H1 (cell line): Measurements from ENCODE around the gene TMEM128. TPM values are rescaled to one million over a fixed set of nuclear protein-coding genes. Genes with fewer than 3 reads are reported as not detected.

Experiments used
- ATF2 ChIP-seq: IDR thresholded peaks from 2 replicates; pipeline ENCODE4 v1.6.1; 2012; ENCODE audit warnings: low read length, inconsistent platforms
- BRCA1 ChIP-seq: IDR thresholded peaks from 2 replicates; pipeline ENCODE4 v1.6.1; 2012; ENCODE audit warnings: low read depth, low read length, improper control_type of control experiment
- CBX5 ChIP-seq: fragments of 300-800, 300-1000 bp; sonication (generic); IDR thresholded peaks from 2 replicates; pipeline ENCODE4 v1.7.1; 2016; ENCODE audit warnings: antibody characterized with exemption, low read length, low read depth
- CHD7 ChIP-seq: fragments of 300-600 bp; sonication (generic); IDR thresholded peaks from 2 replicates; pipeline ENCODE4 v1.7.1; 2012; ENCODE audit warnings: low read length, moderate library complexity, mild to moderate bottlenecking, inconsistent platforms; ENCODE audit not compliant: insufficient replicate concordance
- CREB1 ChIP-seq: IDR thresholded peaks from 2 replicates; pipeline ENCODE4 v1.6.1; 2012; ENCODE audit warnings: inconsistent platforms
- FOSL1 ChIP-seq: IDR thresholded peaks from 2 replicates; pipeline ENCODE4 v1.6.1; 2011; ENCODE audit warnings: mild to moderate bottlenecking, low read depth, low read length, moderate library complexity; ENCODE audit not compliant: insufficient read depth
- HDAC6 ChIP-seq: IDR thresholded peaks from one replicate; pipeline ENCODE4 v1.7.1; 2012; ENCODE audit warnings: low read depth, mild to moderate bottlenecking, inconsistent platforms, low read length, moderate library complexity
- RBBP5 ChIP-seq: IDR thresholded peaks from 2 replicates; pipeline ENCODE4 v1.7.1; 2012; ENCODE audit warnings: low read depth, mild to moderate bottlenecking, inconsistent platforms, low read length, moderate library complexity, borderline replicate concordance
- polyA plus RNA-seq, 7 experiments: library from polyadenylated mRNA; depleted of rRNA in 3 of 7; stranded (reverse) in 5 of 7; unstranded in 2 of 7; fragments of >200 nt in 5 of 7; fragments of 200-250 nt in 2 of 7; gene quantifications; 1 replicate in 5 of 7; 2 replicates in 1 of 7; 4 replicates in 1 of 7; pipeline versions ENCODE4 v1.2.1 to v1.2.3, GENCODE V29; 2011 to 2013; ENCODE audit warnings: missing spikeins in 2 of 7, mixed read lengths in 2 of 7
- total RNA-seq: library from RNA; stranded (reverse); fragmentation: NEBNext Ultra II Directional; extraction: Animal tissue kit (Norgen Biotek cat#: 25700); gene quantifications from 2 replicates; pipeline ENCODE4 v1.2.1, GENCODE V29; 2021

TMEM128 gene
- total and polyA plus RNA-seq, 2 of the 8 experiments (the other 6 are each of a cell fraction or from before 2014, with no cell fraction given): 17.7 to 33.6 TPM

DNA sequence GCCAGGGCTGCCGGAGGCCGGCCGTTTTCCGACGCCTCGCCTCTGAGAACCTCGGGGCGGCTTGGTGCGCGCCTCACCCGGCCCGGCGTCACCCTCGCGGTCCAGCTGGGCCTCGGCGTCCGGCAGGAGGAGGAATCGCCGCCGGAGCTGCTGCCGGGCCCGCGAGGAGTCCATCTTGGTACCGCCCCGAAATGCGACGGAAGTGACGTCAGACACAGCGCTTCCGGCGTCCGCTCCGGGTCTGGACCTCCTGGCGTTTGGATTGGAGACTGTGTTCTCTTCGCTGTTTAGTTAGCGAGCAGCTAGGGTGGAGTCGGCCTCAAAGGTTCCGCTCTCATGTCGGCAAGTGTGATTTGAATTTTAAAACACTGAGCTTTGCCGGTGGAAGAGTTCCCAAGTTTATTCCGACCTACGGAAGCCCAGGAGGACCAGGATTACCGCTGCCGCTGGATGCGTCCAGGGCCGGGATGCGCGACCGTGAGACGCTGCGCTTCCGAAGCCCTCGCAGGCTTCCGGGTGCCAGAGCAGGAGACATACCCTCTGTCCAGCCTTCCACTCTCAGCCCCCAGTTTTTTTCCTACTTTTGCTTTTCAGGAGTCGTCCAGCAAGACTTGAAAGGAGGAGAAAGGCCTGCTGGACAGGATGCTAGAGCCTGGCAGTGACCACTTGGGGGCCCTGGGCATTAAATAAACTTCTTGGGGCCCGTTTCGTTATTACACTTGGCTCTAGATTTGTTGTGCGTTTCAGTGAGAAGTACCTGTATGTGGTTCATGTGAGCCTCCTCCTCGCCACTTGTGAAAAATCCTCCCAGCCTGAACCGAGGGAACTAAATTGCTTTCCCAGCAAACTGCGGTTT lies at the start of gene TMEM128 (continued):
- peak; percentile 90; the same call in 1 of the 2 replicates for TF ChIP-seq RBBP5
- peak; percentile 87; the same call in 1 of the 2 replicates for TF ChIP-seq ATF2
- TF ChIP-seq CBX5: no peak
- peak; percentile 95 for TF ChIP-seq CREB1
- no peak for TF ChIP-seq BRCA1
- TF ChIP-seq CHD7: no peak
- TF ChIP-seq FOSL1: no peak
- no peak for TF ChIP-seq HDAC6
